CD4-positive, alpha-beta memory T cell (primary cell): ENCODE measurements around the gene AKAP1. TPM values are rescaled to one million over a fixed set of nuclear protein-coding genes. Genes with fewer than 3 reads are reported as not detected.

Source experiments
- CTCF ChIA-PET: fragments of 350-600 bp; sonication (Branson Sonifier 250); formaldehyde crosslinking; loops from one replicate; lab custom pipeline; 2021; ENCODE audit warnings: inconsistent platforms; ENCODE audit not compliant: partially characterized antibody; lab: Charles Lee
- POLR2A ChIA-PET: fragments of 350-600 bp; sonication (Branson Sonifier 250); formaldehyde crosslinking; loops from one replicate; lab custom pipeline; 2021; ENCODE audit not compliant: partially characterized antibody; lab: Charles Lee
- DNase-seq, 5 donors: peaks; one replicate each; pipeline versions ENCODE4 v3.0.0 to v3.0.0-alpha.2; 2020 to 2022; ENCODE audit warnings: mixed read lengths in 1 of 5
- H3K27ac ChIP-seq: one replicate; pipeline ENCODE4 v1.7.0; 2013; ENCODE audit warnings: low read depth, low read length
- H3K27me3 ChIP-seq: 2 replicates; pipeline ENCODE4 v1.7.0; 2013; ENCODE audit warnings: mild to moderate bottlenecking, low read length, moderate library complexity; ENCODE audit not compliant: insufficient read depth
- H3K36me3 ChIP-seq: 2 replicates; pipeline ENCODE4 v1.7.0; 2013; ENCODE audit warnings: mild to moderate bottlenecking, low read length, moderate library complexity; ENCODE audit not compliant: insufficient read depth
- H3K4me1 ChIP-seq: 2 replicates; pipeline ENCODE4 v1.7.0; 2013; ENCODE audit warnings: mild to moderate bottlenecking, low read length, moderate library complexity; ENCODE audit not compliant: insufficient read depth
- H3K4me3 ChIP-seq, 2 donors: one replicate each; pipeline ENCODE4 v1.7.0; 2013; ENCODE audit warnings: low read length in 2 of 2, mild to moderate bottlenecking in 1 of 2
- H3K9me3 ChIP-seq, 2 donors: one replicate each; pipeline ENCODE4 v1.7.0; 2013; ENCODE audit warnings: low read length in 2 of 2, control low read depth in 1 of 2; ENCODE audit not compliant: control insufficient read depth in 1 of 2
- H3K27ac Mint-ChIP-seq, 7 donors: one replicate each; pipeline ENCODE4 v1.8.0; 2020 to 2021; ENCODE audit warnings: mixed read lengths in 7 of 7, mild to moderate bottlenecking in 6 of 7, inconsistent platforms in 3 of 7, moderate library complexity in 3 of 7
- H3K27me3 Mint-ChIP-seq, 2 donors: one replicate each; pipeline ENCODE4 v1.8.0; 2020 to 2021; ENCODE audit warnings: mixed read lengths in 2 of 2
- H3K36me3 Mint-ChIP-seq, 2 donors: one replicate each; pipeline ENCODE4 v1.8.0; 2020 to 2021; ENCODE audit warnings: mixed read lengths in 2 of 2, inconsistent platforms in 1 of 2, mild to moderate bottlenecking in 1 of 2
- H3K4me1 Mint-ChIP-seq, 4 donors: one replicate each; pipeline ENCODE4 v1.8.0; 2020 to 2021; ENCODE audit warnings: mixed read lengths in 4 of 4, mild to moderate bottlenecking in 1 of 4
- H3K4me3 Mint-ChIP-seq, 8 donors: one replicate each; pipeline ENCODE4 v1.8.0; 2020 to 2021; ENCODE audit warnings: mixed read lengths in 8 of 8, mild to moderate bottlenecking in 7 of 8, moderate library complexity in 6 of 8, inconsistent platforms in 3 of 8
- H3K9me3 Mint-ChIP-seq, 8 donors: one replicate each; pipeline ENCODE4 v1.8.0; 2020 to 2021; ENCODE audit warnings: mixed read lengths in 8 of 8, mild to moderate bottlenecking in 5 of 8, inconsistent platforms in 3 of 8, moderate library complexity in 1 of 8
- intact Hi-C: fragments of 100-400 bp; cut with micrococcal nuclease; formaldehyde crosslinking; loops from one replicate; pipeline ENCODE4 v1.15.1; 2023
- polyA plus RNA-seq, 2 donors: library from polyadenylated mRNA; unstranded; fragments of 300-500 nt; fragmentation: Illumina TruSeq; gene quantifications; one replicate each; pipeline ENCODE4 v1.2.3, GENCODE V29; 2021
- total RNA-seq, 2 experiments: library from RNA; stranded (reverse); gene quantifications; one replicate each; pipeline ENCODE4 v1.2.3, GENCODE V29; 2021

AKAP1 gene
- total and polyA plus RNA-seq, 4 experiments from 2014 or later = 9.8 to 35.7 (median 29.1) TPM

DNA sequence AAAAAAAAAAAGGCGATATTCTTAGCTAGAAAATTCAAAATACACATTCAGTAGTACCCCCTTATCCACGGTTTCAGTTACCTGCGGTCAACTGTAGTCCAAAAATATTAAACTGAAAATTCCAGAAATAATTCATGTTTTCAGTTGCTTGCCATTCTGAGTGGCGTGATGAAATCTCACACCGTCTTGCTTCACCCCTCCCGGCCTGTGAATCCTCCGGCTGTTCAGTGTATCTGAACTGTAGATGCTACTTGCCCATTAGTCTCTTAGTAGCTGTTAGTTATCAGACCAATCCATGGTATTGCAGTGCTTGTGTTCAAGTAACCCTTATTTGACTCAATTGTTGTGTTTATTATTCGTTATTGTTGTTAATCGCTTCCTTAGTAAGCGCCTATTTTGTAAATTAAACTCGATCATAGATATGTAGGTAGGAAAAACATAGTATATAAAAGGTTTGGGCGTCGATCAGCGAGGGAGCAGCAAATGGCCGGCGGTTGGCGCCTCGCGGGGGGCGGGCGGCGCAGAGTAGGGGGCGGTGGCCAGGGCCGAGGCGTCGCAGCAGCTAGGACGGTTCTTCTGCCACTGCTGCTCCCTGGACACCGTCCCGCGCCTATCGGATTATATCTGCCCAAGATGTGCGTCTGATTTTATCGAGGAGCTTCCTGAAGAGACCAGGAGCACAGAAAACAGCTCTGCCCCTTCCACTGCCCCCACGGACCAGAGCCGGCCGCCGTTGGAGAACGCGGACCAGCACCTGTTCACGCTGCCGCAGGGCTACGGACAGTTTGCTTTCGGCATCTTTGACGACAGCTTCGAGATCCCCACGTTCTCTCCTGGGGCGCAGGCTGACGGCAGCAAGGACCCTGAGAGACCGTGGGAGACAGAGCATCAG, 39.8 kb upstream of the AKAP1 start:
- H3K27me3 Mint-ChIP-seq = peaks cover 46 to 49% of the 10 kb centered on the region in 2 donors
- Histone ChIP-seq H3K9me3 (no peaks in the 10 kb centered on the region), H3K27ac (no peak overlapping the region), H3K4me3 (peak overlapping the region in 1 of 2 donors; percentile 31), H3K4me1 (peaks cover 20% of the 10 kb centered on the region), H3K27me3 (peaks cover 15% of the 10 kb centered on the region), H3K36me3 (no peaks in the 10 kb centered on the region)
- H3K4me3 Mint-ChIP-seq = peak overlapping the region; percentile 27 to 89 (median 82)
- H3K9me3 Mint-ChIP-seq = peaks cover 0 to 2% (median 0%) of the 10 kb centered on the region in 8 donors
- H3K4me1 Mint-ChIP-seq = peaks cover 3 to 24% (median 18%) of the 10 kb centered on the region in 4 donors
- H3K36me3 Mint-ChIP-seq = no peaks in the 10 kb centered on the region
- intact Hi-C loops = no loop called here
- peak in 1 of 5 donors; percentile 4 for DNase-seq
- CTCF ChIA-PET = no interaction called here
- POLR2A ChIA-PET = no interaction called here
- H3K27ac Mint-ChIP-seq = no peak overlapping the region

- peak overlapping the region; percentile 69 to 89 (median 82) for H3K4me3 Mint-ChIP-seq
- ChIA-PET POLR2A (no interaction called here), CTCF (no interaction called here)
- Histone ChIP-seq H3K27me3 (peaks cover 15% of the 10 kb centered on the region), H3K27ac (no peak overlapping the region), H3K4me3 (peak overlapping the region in 1 of 2 donors; percentile 31), H3K4me1 (peaks cover 20% of the 10 kb centered on the region), H3K36me3 (no peaks in the 10 kb centered on the region), H3K9me3 (no peaks in the 10 kb centered on the region)
- DNase-seq = peak; percentile 8 to 41 (median 15)
- H3K27ac Mint-ChIP-seq = no peak overlapping the region
- H3K9me3 Mint-ChIP-seq = peaks cover 0 to 2% (median 0%) of the 10 kb centered on the region in 8 donors
- intact Hi-C loops = no loop called here
- peaks cover 3 to 24% (median 18%) of the 10 kb centered on the region in 4 donors for H3K4me1 Mint-ChIP-seq
- H3K27me3 Mint-ChIP-seq = peaks cover 46 to 49% of the 10 kb centered on the region in 2 donors
- H3K36me3 Mint-ChIP-seq = no peaks in the 10 kb centered on the region
These were observed 39.0 kb upstream of the AKAP1 start for GRCh38 chr17:57045868-57046704.

DNA sequence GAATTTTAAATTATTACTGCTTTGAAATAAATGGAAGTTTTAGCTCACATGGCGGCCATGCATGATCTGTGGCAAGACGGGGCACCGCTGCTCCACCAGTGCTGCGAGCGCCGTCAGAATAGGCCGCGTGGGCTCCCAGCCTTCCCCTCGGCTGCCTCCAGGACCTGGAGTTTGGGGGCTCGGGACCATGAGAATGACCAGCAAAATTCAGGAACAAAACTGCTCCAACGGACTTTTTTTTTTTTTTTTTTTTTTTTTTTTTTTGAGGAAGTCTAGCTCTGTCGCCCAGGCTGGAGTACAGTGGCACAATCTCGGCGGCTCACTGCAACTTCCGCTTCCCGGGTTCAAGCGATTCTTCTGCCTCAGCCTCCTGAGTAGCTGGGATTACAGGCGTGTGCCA, 38.3 kb upstream of the AKAP1 start:
- H3K4me3 Mint-ChIP-seq = peak overlapping the region in 5 of 8 donors; percentile 35 to 89 (median 83)
- H3K27me3 Mint-ChIP-seq = peaks cover 45 to 46% of the 10 kb centered on the region in 2 donors
- CTCF ChIA-PET = no interaction called here
- POLR2A ChIA-PET = no interaction called here
- no peak overlapping the region for H3K27ac ChIP-seq
- no peaks in the 10 kb centered on the region for H3K36me3 Mint-ChIP-seq
- no peaks in the 10 kb centered on the region for H3K9me3 ChIP-seq
- H3K27me3 ChIP-seq = peaks cover 15% of the 10 kb centered on the region
- DNase-seq = no peak
- intact Hi-C loops = no loop called here
- H3K27ac Mint-ChIP-seq = no peak overlapping the region
- peaks cover 0 to 2% (median 0%) of the 10 kb centered on the region in 8 donors for H3K9me3 Mint-ChIP-seq
- no peak overlapping the region for H3K4me3 ChIP-seq
- no peaks in the 10 kb centered on the region for H3K36me3 ChIP-seq
- peaks cover 20% of the 10 kb centered on the region for H3K4me1 ChIP-seq
- peaks cover 3 to 24% (median 18%) of the 10 kb centered on the region in 4 donors for H3K4me1 Mint-ChIP-seq

DNA sequence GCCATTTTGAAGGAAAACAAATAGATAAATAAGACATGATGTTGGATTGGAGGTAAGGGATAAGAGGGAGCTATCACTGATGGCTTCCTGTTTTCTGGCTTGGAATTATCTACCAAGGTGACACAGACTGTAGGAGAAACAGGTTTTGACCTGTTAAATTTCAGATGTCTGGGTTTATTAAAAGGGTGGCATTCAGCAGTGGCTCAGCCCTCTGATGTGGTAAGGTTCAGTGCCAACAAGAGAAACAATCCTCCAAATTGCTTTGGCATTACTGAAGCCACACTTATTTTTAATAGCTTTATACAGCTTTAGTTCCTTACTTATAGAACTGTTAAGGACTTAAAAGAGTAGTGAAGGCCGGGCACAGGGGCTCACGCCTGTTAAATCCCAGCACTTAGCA, 37.0 kb upstream of the AKAP1 start:
- H3K9me3 ChIP-seq = no peaks in the 10 kb centered on the region
- H3K27ac Mint-ChIP-seq = no peak overlapping the region
- intact Hi-C loops = no loop called here
- peaks cover 38 to 41% of the 10 kb centered on the region in 2 donors for H3K27me3 Mint-ChIP-seq
- no peak overlapping the region for H3K4me3 ChIP-seq
- H3K4me3 Mint-ChIP-seq = peak overlapping the region in 2 of 8 donors; percentile 33 to 40
- H3K4me1 Mint-ChIP-seq = peaks cover 3 to 24% (median 18%) of the 10 kb centered on the region in 4 donors
- CTCF ChIA-PET = interaction anchor here (0.9 to 1.6 kb wide), 2 partner anchors 27 to 87 kb away, joined by 3 to 6 read pairs; partner anchors contain the start of gene COIL
- H3K27me3 ChIP-seq = peaks cover 15% of the 10 kb centered on the region
- H3K36me3 Mint-ChIP-seq = no peaks in the 10 kb centered on the region
- H3K36me3 ChIP-seq = no peaks in the 10 kb centered on the region
- peaks cover 20% of the 10 kb centered on the region for H3K4me1 ChIP-seq
- POLR2A ChIA-PET = no interaction called here
- no peak for DNase-seq
- no peaks in the 10 kb centered on the region for H3K9me3 Mint-ChIP-seq
- no peak overlapping the region for H3K27ac ChIP-seq

GRCh38 chr17:57050306-57050705, 34.7 kb upstream of the AKAP1 start:
- Mint-ChIP-seq H3K4me1 (peaks cover 3 to 27% (median 19%) of the 10 kb centered on the region in 4 donors), H3K4me3 (no peak overlapping the region), H3K27ac (no peak overlapping the region), H3K9me3 (no peaks in the 10 kb centered on the region), H3K36me3 (no peaks in the 10 kb centered on the region), H3K27me3 (peaks cover 25 to 26% of the 10 kb centered on the region in 2 donors)
- H3K36me3 ChIP-seq = no peaks in the 10 kb centered on the region
- no peak overlapping the region for H3K4me3 ChIP-seq
- ChIA-PET CTCF (no interaction called here), POLR2A (no interaction called here)
- H3K27me3 ChIP-seq = peaks cover 11% of the 10 kb centered on the region
- no peak for DNase-seq
- H3K4me1 ChIP-seq = peaks cover 18% of the 10 kb centered on the region
- intact Hi-C loops = no loop called here
- no peak overlapping the region for H3K27ac ChIP-seq
- no peaks in the 10 kb centered on the region for H3K9me3 ChIP-seq

DNA sequence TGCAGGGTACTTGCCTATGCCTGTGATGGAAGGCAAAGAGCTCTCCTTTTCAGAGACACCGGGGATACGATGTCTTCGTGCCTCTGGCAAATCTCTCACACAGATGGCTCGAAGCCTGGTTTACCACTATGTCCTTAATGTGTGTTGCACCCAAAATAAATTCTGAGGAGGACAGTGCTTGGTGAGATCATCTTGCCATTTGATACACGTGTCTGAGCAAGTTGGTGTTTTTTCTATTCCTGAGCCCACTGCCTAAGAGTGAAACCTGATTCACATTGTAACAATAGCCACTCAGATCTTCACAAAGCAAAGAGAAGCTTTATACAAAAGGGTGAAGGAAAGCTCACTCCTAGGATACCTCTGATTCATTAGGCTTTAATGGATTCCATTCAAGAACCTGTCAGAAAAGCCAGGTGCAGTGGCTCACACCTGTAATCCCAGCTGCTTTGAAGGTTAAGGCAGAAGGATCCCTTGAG, 33.1 kb upstream of the AKAP1 start:
- POLR2A ChIA-PET = no interaction called here

GRCh38 chr17:57062865-57063264, 22.2 kb upstream of the AKAP1 start:
- DNase-seq = no peak
- H3K4me1 ChIP-seq = no peaks in the 10 kb centered on the region
- Mint-ChIP-seq H3K27me3 (peaks cover 8 to 9% of the 10 kb centered on the region in 2 donors), H3K36me3 (no peaks in the 10 kb centered on the region), H3K9me3 (no peaks in the 10 kb centered on the region), H3K4me3 (no peak overlapping the region), H3K4me1 (no peaks in the 10 kb centered on the region), H3K27ac (no peak overlapping the region)
- H3K9me3 ChIP-seq = no peaks in the 10 kb centered on the region
- ChIA-PET POLR2A (no interaction called here), CTCF (no interaction called here)
- no peaks in the 10 kb centered on the region for H3K27me3 ChIP-seq
- no peak overlapping the region for H3K27ac ChIP-seq
- H3K4me3 ChIP-seq = no peak overlapping the region
- H3K36me3 ChIP-seq = no peaks in the 10 kb centered on the region
- intact Hi-C loops = no loop called here

More for the DNA sequence above, 33.1 kb upstream of the AKAP1 start:
- Histone ChIP-seq H3K36me3 (no peaks in the 10 kb centered on the region), H3K27ac (no peak overlapping the region), H3K27me3 (peaks cover 8% of the 10 kb centered on the region), H3K4me1 (peaks cover 4% of the 10 kb centered on the region), H3K9me3 (no peaks in the 10 kb centered on the region), H3K4me3 (no peak overlapping the region)
- Mint-ChIP-seq H3K4me1 (peaks cover 2 to 15% (median 12%) of the 10 kb centered on the region in 4 donors), H3K27ac (no peak overlapping the region), H3K27me3 (peaks cover 17 to 20% of the 10 kb centered on the region in 2 donors), H3K9me3 (no peaks in the 10 kb centered on the region), H3K4me3 (no peak overlapping the region), H3K36me3 (no peaks in the 10 kb centered on the region)
- CTCF ChIA-PET = no interaction called here
- intact Hi-C loops = no loop called here
- no peak for DNase-seq
